Panc1 (cell line): ENCODE results near the gene MPP2.

Experiments
- POLR2AphosphoS5 ChIP-seq: IDR thresholded peaks from 2 replicates; pipeline ENCODE4 v1.6.1; 2012; ENCODE audit warnings: mild to moderate bottlenecking, low read depth, low read length, moderate library complexity
- SIN3A ChIP-seq: IDR thresholded peaks from 2 replicates; pipeline ENCODE4 v1.6.1; 2012; ENCODE audit warnings: low read depth, mild to moderate bottlenecking, low read length, moderate library complexity, borderline replicate concordance; ENCODE audit not compliant: insufficient read depth
- TCF7L2 ChIP-seq: IDR thresholded peaks from 2 replicates; pipeline ENCODE4 v1.6.1; 2011; ENCODE audit warnings: mild to moderate bottlenecking, low read depth, low read length, inconsistent platforms
- TF ChIP-seq, protein P1 (sequence below): fragments of 450-650 bp; IDR thresholded peaks from 2 replicates; pipeline ENCODE4 v1.5.1; 2017; ENCODE audit warnings: mild to moderate bottlenecking
- TF ChIP-seq, protein P2 (sequence below), 2 experiments: IDR thresholded peaks; 2 replicates each; pipeline ENCODE4 v1.6.1; 2011 to 2012; ENCODE audit warnings: low read depth in 2 of 2, control low read depth in 1 of 2, low read length in 1 of 2, mild to moderate bottlenecking in 1 of 2, moderate library complexity in 1 of 2; ENCODE audit not compliant: insufficient read depth in 1 of 2

DNA sequence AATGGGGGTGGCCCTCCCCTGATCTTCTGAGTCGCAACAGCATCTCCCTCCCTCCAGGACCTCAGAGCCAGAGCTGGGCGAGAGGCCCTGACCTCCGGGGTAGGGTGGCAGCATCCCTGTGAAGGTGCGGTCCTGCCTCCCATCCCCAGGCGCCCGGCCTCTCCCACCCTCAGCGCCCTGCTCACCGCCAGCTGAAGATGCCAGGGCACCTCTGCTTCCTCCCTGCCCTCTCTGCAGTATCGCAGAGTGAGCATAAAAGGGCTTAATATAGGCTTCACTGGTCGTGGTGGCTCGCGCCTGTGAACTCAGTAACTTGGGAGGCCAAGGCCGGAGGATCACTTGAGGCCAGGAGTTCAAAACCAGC is 10.7 kb upstream of the MPP2 start:
- TF ChIP-seq POLR2AphosphoS5 (no peak), SIN3A (no peak), TCF7L2 (no peak)
- TF ChIP-seq, protein P1, sequence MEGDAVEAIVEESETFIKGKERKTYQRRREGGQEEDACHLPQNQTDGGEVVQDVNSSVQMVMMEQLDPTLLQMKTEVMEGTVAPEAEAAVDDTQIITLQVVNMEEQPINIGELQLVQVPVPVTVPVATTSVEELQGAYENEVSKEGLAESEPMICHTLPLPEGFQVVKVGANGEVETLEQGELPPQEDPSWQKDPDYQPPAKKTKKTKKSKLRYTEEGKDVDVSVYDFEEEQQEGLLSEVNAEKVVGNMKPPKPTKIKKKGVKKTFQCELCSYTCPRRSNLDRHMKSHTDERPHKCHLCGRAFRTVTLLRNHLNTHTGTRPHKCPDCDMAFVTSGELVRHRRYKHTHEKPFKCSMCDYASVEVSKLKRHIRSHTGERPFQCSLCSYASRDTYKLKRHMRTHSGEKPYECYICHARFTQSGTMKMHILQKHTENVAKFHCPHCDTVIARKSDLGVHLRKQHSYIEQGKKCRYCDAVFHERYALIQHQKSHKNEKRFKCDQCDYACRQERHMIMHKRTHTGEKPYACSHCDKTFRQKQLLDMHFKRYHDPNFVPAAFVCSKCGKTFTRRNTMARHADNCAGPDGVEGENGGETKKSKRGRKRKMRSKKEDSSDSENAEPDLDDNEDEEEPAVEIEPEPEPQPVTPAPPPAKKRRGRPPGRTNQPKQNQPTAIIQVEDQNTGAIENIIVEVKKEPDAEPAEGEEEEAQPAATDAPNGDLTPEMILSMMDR, result no peak
- TF ChIP-seq, protein P2, sequence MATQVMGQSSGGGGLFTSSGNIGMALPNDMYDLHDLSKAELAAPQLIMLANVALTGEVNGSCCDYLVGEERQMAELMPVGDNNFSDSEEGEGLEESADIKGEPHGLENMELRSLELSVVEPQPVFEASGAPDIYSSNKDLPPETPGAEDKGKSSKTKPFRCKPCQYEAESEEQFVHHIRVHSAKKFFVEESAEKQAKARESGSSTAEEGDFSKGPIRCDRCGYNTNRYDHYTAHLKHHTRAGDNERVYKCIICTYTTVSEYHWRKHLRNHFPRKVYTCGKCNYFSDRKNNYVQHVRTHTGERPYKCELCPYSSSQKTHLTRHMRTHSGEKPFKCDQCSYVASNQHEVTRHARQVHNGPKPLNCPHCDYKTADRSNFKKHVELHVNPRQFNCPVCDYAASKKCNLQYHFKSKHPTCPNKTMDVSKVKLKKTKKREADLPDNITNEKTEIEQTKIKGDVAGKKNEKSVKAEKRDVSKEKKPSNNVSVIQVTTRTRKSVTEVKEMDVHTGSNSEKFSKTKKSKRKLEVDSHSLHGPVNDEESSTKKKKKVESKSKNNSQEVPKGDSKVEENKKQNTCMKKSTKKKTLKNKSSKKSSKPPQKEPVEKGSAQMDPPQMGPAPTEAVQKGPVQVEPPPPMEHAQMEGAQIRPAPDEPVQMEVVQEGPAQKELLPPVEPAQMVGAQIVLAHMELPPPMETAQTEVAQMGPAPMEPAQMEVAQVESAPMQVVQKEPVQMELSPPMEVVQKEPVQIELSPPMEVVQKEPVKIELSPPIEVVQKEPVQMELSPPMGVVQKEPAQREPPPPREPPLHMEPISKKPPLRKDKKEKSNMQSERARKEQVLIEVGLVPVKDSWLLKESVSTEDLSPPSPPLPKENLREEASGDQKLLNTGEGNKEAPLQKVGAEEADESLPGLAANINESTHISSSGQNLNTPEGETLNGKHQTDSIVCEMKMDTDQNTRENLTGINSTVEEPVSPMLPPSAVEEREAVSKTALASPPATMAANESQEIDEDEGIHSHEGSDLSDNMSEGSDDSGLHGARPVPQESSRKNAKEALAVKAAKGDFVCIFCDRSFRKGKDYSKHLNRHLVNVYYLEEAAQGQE (IDR thresholded peaks at IDR 0.05; ENCODE audit: insufficient read depth in 1 of 2, low read depth in 2 of 2, low read length in 1 of 2), result no peak
